ENCODE data around the gene PPFIA4.

DNA sequence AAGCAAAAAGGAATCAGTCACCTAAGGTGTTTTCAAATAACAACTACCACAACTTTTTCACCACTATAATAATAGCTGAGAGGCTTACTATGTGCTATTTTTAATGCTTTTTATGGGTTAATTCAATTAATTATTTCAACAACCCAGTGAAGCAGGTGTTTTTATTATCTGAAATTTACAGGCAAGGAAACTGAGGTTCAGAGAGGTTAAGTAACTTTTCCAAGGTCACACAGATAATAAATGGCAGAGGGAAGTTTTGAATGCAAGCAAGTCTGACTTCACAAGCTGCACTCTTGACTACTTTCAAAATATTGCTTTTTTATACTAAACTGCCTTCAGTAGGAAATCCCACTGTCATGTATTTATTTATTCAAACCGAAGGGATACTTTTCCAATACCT lies 23.3 kb upstream of the PPFIA4 start:
- TF ChIP-seq, protein P1, sequence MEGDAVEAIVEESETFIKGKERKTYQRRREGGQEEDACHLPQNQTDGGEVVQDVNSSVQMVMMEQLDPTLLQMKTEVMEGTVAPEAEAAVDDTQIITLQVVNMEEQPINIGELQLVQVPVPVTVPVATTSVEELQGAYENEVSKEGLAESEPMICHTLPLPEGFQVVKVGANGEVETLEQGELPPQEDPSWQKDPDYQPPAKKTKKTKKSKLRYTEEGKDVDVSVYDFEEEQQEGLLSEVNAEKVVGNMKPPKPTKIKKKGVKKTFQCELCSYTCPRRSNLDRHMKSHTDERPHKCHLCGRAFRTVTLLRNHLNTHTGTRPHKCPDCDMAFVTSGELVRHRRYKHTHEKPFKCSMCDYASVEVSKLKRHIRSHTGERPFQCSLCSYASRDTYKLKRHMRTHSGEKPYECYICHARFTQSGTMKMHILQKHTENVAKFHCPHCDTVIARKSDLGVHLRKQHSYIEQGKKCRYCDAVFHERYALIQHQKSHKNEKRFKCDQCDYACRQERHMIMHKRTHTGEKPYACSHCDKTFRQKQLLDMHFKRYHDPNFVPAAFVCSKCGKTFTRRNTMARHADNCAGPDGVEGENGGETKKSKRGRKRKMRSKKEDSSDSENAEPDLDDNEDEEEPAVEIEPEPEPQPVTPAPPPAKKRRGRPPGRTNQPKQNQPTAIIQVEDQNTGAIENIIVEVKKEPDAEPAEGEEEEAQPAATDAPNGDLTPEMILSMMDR (IDR thresholded peaks at IDR 0.05; ENCODE audit: borderline replicate concordance, extremely low read depth, low read length, poor library complexity, severe bottlenecking): no peak
- no peak for TF ChIP-seq EZH2 (IDR thresholded peaks at IDR 0.05; ENCODE audit: borderline replicate concordance, low read depth, low read length, severe bottlenecking)

All from DND-41 (cell line).